Bronchial epithelial cell (primary cell): ENCODE results near the gene ZC3H12C. TPM values are rescaled to one million over a fixed set of nuclear protein-coding genes. Genes with fewer than 3 reads are reported as not detected.

Experiments
- DNase-seq: peaks from one replicate; pipeline ENCODE4 v3.0.0-alpha.2; 2010; ENCODE audit warnings: low read depth
- FAIRE-seq: peaks from 2 replicates; lab custom pipeline; 2011; peaks lifted over from hg19 to GRCh38; lab: Jason Lieb, UNC
- H3K27me3 ChIP-seq: 2 replicates; pipeline ENCODE4 v1.5.1; 2011; ENCODE audit warnings: low read length; ENCODE audit not compliant: control insufficient read depth, insufficient read depth
- H3K36me3 ChIP-seq: 2 replicates; pipeline ENCODE4 v1.5.1; 2011; ENCODE audit warnings: low read length; ENCODE audit not compliant: control insufficient read depth, insufficient read depth
- H3K4me3 ChIP-seq: 2 replicates; pipeline ENCODE4 v1.5.1; 2011; ENCODE audit warnings: mild to moderate bottlenecking, low read depth, low read length, control low read depth
- total RNA-seq: library from RNA; depleted of rRNA; stranded (reverse); fragments of >200 nt; gene quantifications from 2 replicates; pipeline ENCODE4 v1.2.1, GENCODE V29; 2014
- TF ChIP-seq, protein P1 (sequence below): IDR thresholded peaks from 2 replicates; pipeline ENCODE4 v1.5.1; 2011; ENCODE audit warnings: mild to moderate bottlenecking, moderate library complexity, low read length, control low read depth, inconsistent platforms; ENCODE audit not compliant: insufficient read depth, severe bottlenecking

ZC3H12C gene
- total RNA-seq, 1 donor from 2014 or later = 5.3 TPM

DNA sequence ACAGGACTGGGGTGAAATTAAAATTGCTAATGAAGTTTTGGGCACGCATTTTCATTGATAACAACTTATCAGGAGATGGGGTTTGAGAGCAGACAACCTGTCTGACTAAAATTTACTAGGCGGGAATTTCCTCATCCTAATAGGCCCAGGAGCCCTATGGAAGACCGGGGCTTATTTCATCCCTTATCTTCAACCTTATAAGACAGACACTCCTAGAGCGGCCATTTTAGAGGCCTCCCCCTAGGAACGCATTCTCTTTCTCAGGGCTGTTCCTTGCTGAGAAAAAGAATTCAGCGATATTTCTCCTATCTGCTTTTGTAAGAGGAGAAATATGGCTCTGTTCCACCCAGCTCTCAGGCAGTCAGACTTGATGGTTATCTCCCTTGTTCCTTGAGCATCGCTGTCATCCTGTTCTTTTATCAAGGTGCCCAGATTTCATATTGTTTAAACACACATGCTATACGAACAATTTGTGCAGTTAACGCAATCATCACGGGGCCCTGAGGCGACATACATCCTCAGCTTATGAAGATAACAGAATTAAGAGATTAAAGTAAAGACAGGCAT, 39.3 kb upstream of the ZC3H12C start:
- TF ChIP-seq, protein P1, sequence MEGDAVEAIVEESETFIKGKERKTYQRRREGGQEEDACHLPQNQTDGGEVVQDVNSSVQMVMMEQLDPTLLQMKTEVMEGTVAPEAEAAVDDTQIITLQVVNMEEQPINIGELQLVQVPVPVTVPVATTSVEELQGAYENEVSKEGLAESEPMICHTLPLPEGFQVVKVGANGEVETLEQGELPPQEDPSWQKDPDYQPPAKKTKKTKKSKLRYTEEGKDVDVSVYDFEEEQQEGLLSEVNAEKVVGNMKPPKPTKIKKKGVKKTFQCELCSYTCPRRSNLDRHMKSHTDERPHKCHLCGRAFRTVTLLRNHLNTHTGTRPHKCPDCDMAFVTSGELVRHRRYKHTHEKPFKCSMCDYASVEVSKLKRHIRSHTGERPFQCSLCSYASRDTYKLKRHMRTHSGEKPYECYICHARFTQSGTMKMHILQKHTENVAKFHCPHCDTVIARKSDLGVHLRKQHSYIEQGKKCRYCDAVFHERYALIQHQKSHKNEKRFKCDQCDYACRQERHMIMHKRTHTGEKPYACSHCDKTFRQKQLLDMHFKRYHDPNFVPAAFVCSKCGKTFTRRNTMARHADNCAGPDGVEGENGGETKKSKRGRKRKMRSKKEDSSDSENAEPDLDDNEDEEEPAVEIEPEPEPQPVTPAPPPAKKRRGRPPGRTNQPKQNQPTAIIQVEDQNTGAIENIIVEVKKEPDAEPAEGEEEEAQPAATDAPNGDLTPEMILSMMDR = no peak
- FAIRE-seq = no peak

DNA sequence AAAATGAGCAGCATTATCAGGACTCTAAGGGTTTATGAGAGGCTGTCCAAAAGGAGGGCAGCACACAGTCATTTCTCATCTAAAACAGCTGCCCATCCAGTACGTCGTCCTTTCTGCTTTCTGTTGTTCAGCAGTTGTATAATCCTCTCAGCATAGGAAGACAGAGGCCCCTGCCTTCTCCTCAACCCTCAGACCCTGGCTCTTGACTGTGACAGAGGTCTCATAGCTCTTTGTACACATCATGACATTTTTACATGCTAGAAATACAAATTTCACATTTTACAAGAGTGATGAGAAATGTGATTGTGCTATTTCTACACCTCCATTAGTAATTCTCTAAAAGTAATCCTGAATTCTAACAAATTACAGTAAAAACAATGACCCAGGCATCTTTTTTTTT, 36.2 kb upstream of the ZC3H12C start:
- no peak for FAIRE-seq
- Histone ChIP-seq H3K27me3 (no peaks in the 10 kb centered on the region), H3K36me3 (no peaks in the 10 kb centered on the region), H3K4me3 (no peak overlapping the region)
- TF ChIP-seq, protein P1 = no peak
- DNase-seq = no peak

More for the DNA sequence above, 39.3 kb upstream of the ZC3H12C start:
- Histone ChIP-seq H3K27me3 (no peaks in the 10 kb centered on the region), H3K36me3 (no peaks in the 10 kb centered on the region), H3K4me3 (no peak overlapping the region)
- DNase-seq = no peak

DNA sequence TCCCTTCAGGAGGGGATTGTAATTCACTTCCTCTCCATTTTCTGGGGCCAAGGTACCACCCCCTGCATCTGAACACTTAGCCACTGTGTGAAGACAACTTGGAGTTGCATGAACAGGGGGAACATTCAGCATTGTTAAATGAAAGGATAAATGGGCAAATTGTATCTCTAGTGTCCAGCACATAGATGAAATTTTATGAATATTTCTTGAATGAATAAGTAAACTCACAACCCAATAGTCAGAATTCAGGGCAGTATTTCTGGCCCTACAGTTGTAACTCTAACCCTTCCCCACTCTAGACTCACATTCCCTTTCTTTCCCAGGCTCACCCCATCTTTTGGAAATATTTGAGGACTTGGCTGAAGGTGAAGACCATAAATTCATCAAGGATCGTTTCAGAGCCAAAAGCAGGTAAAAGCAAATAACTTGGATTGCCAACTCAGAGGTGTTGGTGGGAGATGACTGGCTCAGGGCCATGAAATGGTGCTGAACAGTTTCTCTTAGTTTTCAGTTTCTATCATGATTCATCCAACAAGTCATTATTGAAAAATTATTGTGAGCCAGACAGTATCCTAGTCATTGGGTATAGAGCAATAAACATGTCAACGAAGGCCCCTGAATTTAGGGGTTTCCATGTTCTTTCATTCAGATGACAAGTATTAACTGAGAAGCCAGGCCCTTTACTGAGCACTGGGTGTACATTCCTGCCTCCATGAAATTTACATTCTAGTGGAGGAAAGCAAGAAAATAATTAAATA, 33.3 kb upstream of the ZC3H12C start:
- no peak for FAIRE-seq
- Histone ChIP-seq H3K36me3 (no peaks in the 10 kb centered on the region), H3K27me3 (no peaks in the 10 kb centered on the region), H3K4me3 (no peak overlapping the region)
- TF ChIP-seq, protein P1 = no peak
- DNase-seq = no peak

DNA sequence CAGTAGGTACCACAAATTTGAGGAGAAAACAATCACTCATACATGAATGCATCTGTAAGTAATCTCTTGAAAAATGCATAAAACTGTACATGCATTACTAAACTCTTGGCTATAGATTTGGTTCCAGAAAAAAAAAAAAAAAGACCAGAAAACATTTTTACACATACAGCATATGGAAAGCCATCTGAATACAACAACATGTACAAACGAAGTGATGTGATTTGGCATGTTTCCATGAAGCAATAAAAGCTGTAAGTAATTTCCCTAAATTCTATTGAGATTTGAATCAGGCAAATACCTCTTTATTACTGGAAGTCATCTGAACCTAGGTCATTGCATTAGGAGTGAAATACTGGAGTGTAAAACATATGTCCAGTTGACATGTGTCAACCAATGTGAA, 31.9 kb upstream of the ZC3H12C start:
- Histone ChIP-seq H3K36me3 (no peaks in the 10 kb centered on the region), H3K27me3 (no peaks in the 10 kb centered on the region), H3K4me3 (no peak overlapping the region)
- no peak for FAIRE-seq
- no peak for DNase-seq
- TF ChIP-seq, protein P1 = no peak

DNA sequence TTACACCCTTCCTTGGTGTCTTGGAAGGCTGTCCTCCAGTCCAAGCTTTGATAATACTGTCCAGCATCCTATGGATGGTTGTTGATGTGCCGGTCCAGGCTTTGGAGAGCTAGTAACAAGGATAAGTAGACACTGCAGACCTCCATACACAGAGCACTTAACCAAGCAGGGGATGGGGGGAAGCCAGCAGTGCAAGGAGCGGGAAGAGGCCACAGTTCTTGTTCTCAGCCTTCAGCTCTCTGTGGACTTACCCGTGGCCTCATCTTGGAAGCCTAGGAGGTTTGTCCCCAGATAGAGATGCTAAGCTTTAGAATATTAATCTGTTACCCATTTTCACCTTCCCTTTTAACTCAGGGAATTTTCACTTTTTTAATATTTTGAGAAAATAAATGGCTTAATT, 30.9 kb upstream of the ZC3H12C start:
- Histone ChIP-seq H3K4me3 (no peak overlapping the region), H3K27me3 (no peaks in the 10 kb centered on the region), H3K36me3 (no peaks in the 10 kb centered on the region)
- TF ChIP-seq, protein P1 = no peak
- no peak for FAIRE-seq
- DNase-seq = no peak
